ENCODE results near the gene GLI3.

GLI3 gene

DNA sequence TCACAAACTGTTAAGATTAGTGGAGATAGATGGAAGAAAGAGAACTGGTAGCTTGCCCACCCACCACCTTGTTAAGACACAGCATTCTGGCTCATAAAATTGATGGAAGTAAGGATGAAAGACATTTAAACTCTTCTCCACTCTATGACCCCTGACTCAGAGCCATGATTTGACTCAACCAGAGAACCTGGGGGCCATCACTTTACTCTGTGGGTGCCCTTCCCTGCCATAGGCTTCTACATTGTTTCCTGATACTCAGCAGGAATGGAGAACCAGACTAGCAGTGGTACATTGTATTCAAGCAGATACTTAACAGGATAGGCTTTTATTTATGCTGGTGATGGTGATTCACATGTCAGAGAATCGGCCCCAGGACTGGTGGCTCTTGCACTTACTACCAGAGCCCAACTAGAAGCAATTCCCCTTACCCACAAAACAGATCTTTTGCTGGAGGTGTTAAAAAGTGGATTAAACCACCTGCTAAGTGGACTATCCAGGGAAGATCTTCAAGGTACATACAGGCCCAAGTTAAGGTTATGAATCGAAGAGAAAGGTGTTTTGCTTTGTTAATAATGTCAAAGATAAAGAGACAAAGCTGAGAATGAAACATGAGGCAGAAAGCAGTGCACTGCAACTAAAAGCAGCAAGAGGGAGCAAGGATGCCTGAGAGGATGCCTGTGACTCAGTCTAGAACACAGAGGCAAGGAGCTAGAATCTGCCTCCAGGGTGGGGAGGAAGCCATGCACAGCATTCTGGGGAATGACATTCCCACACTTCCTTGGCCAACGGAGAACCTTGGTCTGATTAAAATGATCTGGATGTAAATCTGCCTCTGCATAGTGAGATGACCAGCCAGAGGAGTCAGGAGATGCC, 36.0 kb upstream of the GLI3 start:
- H3K27ac ChIP-seq = no peak overlapping the region
- no peak overlapping the region for H3K4me3 ChIP-seq (ENCODE audit: low read depth in 1 of 2, low read length in 1 of 2)
- H3K4me1 ChIP-seq (ENCODE audit: control insufficient read depth in 1 of 2, insufficient read depth in 1 of 2, low read depth in 1 of 2, low read length in 1 of 2) = no peaks in the 10 kb centered on the region
- H3K9me3 ChIP-seq = no peaks in the 10 kb centered on the region
- H3K27me3 ChIP-seq = peaks cover 21% of the 10 kb centered on the region
- TF ChIP-seq, protein P1, sequence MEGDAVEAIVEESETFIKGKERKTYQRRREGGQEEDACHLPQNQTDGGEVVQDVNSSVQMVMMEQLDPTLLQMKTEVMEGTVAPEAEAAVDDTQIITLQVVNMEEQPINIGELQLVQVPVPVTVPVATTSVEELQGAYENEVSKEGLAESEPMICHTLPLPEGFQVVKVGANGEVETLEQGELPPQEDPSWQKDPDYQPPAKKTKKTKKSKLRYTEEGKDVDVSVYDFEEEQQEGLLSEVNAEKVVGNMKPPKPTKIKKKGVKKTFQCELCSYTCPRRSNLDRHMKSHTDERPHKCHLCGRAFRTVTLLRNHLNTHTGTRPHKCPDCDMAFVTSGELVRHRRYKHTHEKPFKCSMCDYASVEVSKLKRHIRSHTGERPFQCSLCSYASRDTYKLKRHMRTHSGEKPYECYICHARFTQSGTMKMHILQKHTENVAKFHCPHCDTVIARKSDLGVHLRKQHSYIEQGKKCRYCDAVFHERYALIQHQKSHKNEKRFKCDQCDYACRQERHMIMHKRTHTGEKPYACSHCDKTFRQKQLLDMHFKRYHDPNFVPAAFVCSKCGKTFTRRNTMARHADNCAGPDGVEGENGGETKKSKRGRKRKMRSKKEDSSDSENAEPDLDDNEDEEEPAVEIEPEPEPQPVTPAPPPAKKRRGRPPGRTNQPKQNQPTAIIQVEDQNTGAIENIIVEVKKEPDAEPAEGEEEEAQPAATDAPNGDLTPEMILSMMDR (IDR thresholded peaks at IDR 0.05) = no peak
- no peaks in the 10 kb centered on the region for H3K36me3 ChIP-seq

DNA sequence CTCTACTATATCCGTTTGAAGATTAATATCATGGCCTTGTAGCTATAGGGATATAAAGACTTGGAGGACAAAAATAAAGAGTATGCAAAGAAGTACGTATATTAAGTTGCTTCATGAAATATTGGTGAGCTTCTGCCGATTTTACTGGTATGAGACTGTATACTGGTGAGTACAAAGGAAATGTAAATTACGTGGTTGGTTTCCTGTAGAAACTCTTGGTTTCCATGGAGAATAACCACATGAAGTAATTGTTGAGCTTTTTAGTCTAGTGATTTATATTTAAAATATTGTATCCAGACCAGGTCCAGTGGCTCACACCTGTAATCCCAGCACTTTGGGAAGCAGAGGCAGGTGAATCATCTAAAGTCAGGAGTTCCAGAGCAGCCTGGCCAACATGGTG, 32.2 kb upstream of the GLI3 start:
- H3K36me3 ChIP-seq = no peaks in the 10 kb centered on the region
- H3K4me1 ChIP-seq (ENCODE audit: control insufficient read depth in 1 of 2, insufficient read depth in 1 of 2, low read depth in 1 of 2, low read length in 1 of 2) = no peaks in the 10 kb centered on the region
- H3K4me3 ChIP-seq (ENCODE audit: low read depth in 1 of 2, low read length in 1 of 2) = no peak overlapping the region
- TF ChIP-seq, protein P1 (IDR thresholded peaks at IDR 0.05) = no peak
- no peaks in the 10 kb centered on the region for H3K9me3 ChIP-seq
- H3K27me3 ChIP-seq = peaks cover 11% of the 10 kb centered on the region
- no peak overlapping the region for H3K27ac ChIP-seq

DNA sequence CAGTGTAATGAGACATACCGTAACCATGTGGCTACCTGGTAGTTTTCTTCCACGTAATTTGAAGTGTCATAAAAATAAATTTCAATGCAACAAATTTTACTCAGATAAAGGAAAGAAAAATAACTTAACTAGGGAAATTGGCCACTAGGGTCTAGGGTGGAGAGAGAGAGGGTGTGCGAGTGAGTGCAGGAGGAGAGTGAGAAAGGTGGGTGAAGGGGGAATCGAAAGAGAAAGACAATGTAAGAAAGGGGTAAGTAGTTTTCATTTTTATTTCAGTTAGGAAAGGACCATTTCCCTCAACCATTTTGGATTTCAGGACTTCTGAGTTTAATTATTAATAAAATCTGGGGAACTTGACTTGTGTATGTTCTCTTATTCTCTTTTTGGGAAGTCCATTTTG, 27.7 kb upstream of the GLI3 start:
- Histone ChIP-seq H3K27me3 (no peaks in the 10 kb centered on the region), H3K4me1 (ENCODE audit: control insufficient read depth in 1 of 2, insufficient read depth in 1 of 2, low read depth in 1 of 2, low read length in 1 of 2) (no peaks in the 10 kb centered on the region), H3K9me3 (no peaks in the 10 kb centered on the region), H3K36me3 (no peaks in the 10 kb centered on the region), H3K4me3 (ENCODE audit: low read depth in 1 of 2, low read length in 1 of 2) (no peak overlapping the region), H3K27ac (no peak overlapping the region)
- TF ChIP-seq, protein P1 (IDR thresholded peaks at IDR 0.05) = no peak

DNA sequence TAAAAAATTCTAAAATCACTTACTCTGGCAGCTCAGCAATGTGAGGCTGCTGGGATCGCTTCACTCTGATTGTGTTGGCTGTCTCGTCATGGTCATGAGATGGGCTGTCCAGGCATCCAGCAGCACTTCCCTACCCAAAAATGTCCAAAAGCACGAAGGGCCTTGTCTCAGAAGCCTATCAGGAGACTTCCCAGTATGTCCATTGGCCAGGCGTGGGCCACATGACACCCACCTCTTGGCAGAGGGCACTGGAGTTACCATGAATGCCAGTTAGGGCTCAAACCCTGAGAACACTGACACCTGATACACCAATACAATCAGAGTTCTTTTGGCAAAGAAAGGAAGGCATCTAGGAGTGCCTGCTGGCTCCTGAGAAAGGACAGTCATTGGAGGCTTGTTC, 27.0 kb upstream of the GLI3 start:
- no peak overlapping the region for H3K27ac ChIP-seq
- peaks cover 6% of the 10 kb centered on the region for H3K27me3 ChIP-seq
- H3K9me3 ChIP-seq = no peaks in the 10 kb centered on the region
- TF ChIP-seq, protein P1 (IDR thresholded peaks at IDR 0.05) = no peak
- no peaks in the 10 kb centered on the region for H3K4me1 ChIP-seq (ENCODE audit: control insufficient read depth in 1 of 2, insufficient read depth in 1 of 2, low read depth in 1 of 2, low read length in 1 of 2)
- no peaks in the 10 kb centered on the region for H3K36me3 ChIP-seq
- H3K4me3 ChIP-seq (ENCODE audit: low read depth in 1 of 2, low read length in 1 of 2) = no peak overlapping the region

DNA sequence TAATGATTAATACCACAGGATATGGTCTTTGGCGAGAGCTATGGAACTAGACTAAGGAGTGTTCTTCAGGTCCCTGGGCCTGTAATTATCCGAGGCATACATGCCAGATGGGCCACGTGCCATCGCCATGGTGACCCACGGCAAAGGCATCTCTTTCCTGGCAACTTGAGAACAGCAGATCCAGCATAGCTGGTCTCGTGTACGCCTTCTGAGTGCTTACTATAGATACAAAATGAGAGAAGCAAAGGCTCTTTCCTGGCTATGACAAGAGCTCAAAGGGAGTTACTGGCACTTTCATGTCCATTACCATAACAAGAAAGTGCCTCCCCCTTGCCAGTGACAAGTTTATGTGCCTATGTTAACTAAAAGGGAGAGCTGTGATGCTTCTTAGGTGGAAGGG, 26.0 kb upstream of the GLI3 start:
- Histone ChIP-seq H3K9me3 (no peaks in the 10 kb centered on the region), H3K27me3 (peaks cover 8% of the 10 kb centered on the region), H3K4me1 (ENCODE audit: control insufficient read depth in 1 of 2, insufficient read depth in 1 of 2, low read depth in 1 of 2, low read length in 1 of 2) (no peaks in the 10 kb centered on the region), H3K4me3 (ENCODE audit: low read depth in 1 of 2, low read length in 1 of 2) (no peak overlapping the region), H3K27ac (no peak overlapping the region), H3K36me3 (no peaks in the 10 kb centered on the region)
- TF ChIP-seq, protein P1 (IDR thresholded peaks at IDR 0.05) = no peak

Measured in neutrophil (primary cell).